GM18498 (cell line): ENCODE measurements around the gene MTRR.

ENCODE experiments used
- ATAC-seq: cut with Tn5 transposase; IDR thresholded peaks from one replicate; pipeline ENCODE4 v1.9.1; 2021; ENCODE audit warnings: mild to moderate bottlenecking, moderate library complexity; ENCODE audit not compliant: unreplicated experiment

MTRR gene

GRCh38 chr5:7894439-7894838 lies 25.5 kb downstream of the MTRR start:
- ATAC-seq = peak; percentile 4

GRCh38 chr5:7894860-7895259 lies 25.9 kb downstream of the MTRR start:
- peak; percentile 96 for ATAC-seq

- no peak for ATAC-seq
These were observed 28.2 kb downstream of the MTRR start for GRCh38 chr5:7897014-7897600.

GRCh38 chr5:7902201-7902600 lies 33.3 kb downstream of the MTRR start:
- ATAC-seq = no peak

- ATAC-seq = no peak
These were observed 34.0 kb downstream of the MTRR start for GRCh38 chr5:7902666-7903625.

GRCh38 chr5:7904170-7904569 lies 35.2 kb downstream of the MTRR start:
- no peak for ATAC-seq

GRCh38 chr5:7907612-7908011 lies 38.7 kb downstream of the MTRR start:
- no peak for ATAC-seq

- no peak for ATAC-seq
These were observed 39.4 kb downstream of the MTRR start for GRCh38 chr5:7908317-7908716.

- peak; percentile 71 for ATAC-seq
These were observed 41.9 kb downstream of the MTRR start for GRCh38 chr5:7910738-7911428.

- ATAC-seq = peak; percentile 11
These were observed 42.5 kb downstream of the MTRR start for GRCh38 chr5:7911429-7911771.

- no peak for ATAC-seq
These were observed 47.3 kb downstream of the MTRR start for GRCh38 chr5:7916171-7916804.

GRCh38 chr5:7917130-7918123 lies 48.5 kb downstream of the MTRR start:
- ATAC-seq = no peak

GRCh38 chr5:7925961-7926695 lies 57.2 kb downstream of the MTRR start:
- no peak for ATAC-seq

GRCh38 chr5:7926720-7927119 lies 57.8 kb downstream of the MTRR start:
- no peak for ATAC-seq

- peak; percentile 87 for ATAC-seq
These were observed 58.8 kb downstream of the MTRR start for GRCh38 chr5:7927466-7928375.

GRCh38 chr5:7930011-7930410 lies 61.1 kb downstream of the MTRR start:
- no peak for ATAC-seq

GRCh38 chr5:7941692-7942091 lies 72.7 kb downstream of the MTRR start:
- ATAC-seq = no peak

GRCh38 chr5:7947301-7947700 lies 78.4 kb downstream of the MTRR start:
- ATAC-seq = no peak
